HG03457 (cell line): Measurements from ENCODE around the gene BNIP3.
A peak's percentile ranks its signal among the peaks of the same experiment; 100 is the strongest.

Experiments
- ATAC-seq: cut with Tn5 transposase; IDR thresholded peaks from one replicate; pipeline ENCODE4 v1.9.1; 2021; ENCODE audit warnings: moderate number of reproducible peaks; ENCODE audit not compliant: unreplicated experiment

BNIP3 gene, protein sequence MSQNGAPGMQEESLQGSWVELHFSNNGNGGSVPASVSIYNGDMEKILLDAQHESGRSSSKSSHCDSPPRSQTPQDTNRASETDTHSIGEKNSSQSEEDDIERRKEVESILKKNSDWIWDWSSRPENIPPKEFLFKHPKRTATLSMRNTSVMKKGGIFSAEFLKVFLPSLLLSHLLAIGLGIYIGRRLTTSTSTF

DNA sequence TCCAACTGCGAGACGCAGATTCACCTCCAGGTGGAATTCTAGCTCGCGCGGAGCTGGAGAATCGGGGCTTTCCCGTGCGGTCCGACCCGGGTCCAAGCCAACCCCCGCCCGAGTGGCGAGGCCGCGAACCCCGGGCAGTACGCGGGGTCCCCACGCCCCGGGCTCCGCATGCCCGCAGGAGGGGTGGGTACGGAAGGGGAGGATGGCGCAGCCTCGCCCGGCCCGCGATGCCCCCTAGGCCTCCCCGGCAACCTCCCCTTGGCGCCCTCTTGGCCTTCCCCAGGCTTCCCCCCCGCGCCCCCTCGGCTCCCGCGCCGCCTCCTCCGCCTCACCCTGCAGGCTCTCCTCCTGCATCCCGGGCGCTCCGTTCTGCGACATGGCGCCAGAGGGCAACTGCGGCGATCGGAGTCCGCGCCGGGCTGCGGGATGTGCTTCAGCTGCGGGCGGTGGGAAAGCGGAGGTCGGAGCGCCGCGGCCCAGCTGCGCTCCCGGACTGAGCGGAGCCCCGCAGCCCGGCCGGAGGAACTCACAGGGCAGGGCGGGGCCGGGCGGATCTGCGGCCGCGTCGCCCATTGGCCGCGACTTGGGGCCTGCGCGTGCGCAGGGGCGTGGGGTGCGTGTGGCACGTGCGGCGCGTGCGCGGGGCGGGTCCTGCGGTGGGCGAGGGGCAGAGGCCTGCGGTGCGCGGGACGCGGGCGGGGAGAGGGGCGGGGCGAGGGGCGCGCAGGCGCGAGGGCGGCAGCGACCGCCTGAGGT, at the start of gene BNIP3:
BNIP3 (minus strand) TSS at position 495 of the 756 bp plus-strand sequence; CDS start at position 378, 117 bp downstream.
- ATAC-seq: peak; percentile 86

DNA sequence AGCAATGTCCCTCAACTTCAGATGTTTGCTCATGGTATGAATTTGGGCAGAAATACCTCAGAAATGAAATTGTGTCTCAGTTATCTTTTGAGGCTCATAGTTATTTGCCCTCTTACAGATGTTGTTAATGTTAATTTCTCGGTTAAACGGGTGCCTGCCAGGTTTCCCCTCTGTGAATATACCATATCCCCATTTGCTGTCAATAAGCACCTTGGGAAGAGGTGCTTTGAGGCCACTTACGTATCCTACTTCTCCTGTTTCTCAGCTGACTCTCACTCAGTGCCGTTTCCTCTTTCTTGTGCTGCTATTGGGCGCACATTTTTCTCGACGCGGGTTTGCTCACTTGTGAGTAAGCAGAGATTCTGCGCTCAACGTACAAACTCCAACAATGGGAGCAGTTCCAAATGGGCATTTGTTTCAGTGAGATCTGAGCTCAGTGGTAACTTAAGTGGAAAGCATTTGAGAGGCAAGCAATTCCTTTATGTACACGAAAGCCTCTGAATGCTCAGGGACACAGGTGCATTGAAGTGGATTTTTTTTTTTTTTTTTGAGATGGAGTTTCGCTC, 49.3 kb upstream of the BNIP3 start:
- no peak for ATAC-seq

DNA sequence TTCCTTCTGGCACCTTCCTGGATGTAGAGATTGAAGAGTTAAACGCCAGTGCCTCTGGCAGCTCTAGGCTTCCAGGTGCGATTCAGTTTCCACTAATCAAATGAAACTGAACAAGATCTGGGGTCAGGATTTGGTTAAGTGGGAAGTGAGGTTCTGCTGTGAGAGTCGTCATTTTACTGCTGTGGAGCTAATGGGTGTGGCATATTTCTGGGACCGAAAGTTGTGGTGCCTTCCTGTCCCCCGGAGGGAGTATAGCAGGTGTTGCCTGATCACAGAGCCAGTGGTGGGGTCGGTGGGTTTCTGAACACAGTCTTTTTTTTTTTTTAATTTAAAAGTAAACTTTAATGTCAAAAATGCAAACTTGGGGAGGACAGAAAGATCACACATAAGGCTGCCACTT, 47.0 kb upstream of the BNIP3 start:
- no peak for ATAC-seq

DNA sequence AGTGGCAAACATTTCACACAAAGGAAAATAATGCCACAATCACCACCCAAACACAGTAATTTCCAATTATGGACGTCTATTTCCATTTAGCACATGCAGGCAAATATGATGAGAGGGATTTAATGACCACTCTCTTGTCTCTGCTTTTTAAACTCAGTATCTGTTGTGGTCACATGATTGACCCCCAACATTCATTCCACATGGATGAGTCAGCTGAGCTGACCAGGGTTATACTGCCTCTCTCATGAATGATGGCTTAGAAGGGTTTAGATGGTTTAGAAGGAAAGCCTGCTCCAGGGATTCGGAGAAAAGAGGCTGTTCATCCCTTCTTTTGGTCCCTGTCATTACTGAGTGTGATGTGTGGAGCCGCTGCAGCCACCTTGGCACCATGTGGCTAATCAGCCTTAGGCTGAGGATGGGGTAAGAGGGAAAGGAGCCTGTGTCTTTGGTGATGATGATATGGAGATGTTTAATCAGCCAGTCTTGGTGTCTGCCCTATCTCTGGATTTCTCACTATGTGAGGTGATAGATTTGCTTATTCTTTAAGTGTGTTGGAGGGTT, 45.8 kb upstream of the BNIP3 start:
- ATAC-seq: no peak

DNA sequence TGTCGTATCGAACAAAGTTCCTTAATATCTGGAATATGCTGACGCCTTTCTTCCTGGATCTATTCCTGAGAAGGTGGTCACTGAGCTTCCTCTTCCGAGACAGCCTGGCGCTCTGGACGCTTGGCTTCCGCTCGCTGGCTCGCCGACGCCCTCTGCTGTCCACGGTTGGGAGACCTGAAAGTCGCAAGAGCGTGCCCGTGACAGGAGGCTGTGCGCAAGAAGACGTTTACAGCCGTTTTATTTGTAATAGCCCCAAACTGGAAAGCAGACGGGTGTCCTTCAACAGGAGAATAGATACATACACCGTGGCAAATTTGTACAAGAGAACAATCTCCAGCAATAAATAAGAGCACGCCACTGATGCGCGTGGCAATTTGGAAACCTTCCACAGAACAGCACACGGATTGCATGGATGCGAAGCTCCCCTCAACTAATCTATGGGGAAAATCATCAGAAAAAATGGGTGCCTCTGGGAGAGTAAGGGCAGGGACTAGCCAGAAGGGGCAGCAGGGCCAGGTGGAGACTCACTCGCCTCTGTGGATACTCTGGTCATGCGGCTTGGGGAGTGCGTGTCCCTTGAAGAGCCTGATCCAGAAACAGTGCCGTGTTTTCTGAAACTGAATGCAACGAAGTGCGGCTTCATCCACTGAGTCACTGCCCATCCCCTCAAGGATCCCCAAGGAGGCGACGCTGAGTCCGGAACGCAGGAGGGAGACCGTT, 41.5 kb upstream of the BNIP3 start:
- ATAC-seq: no peak

DNA sequence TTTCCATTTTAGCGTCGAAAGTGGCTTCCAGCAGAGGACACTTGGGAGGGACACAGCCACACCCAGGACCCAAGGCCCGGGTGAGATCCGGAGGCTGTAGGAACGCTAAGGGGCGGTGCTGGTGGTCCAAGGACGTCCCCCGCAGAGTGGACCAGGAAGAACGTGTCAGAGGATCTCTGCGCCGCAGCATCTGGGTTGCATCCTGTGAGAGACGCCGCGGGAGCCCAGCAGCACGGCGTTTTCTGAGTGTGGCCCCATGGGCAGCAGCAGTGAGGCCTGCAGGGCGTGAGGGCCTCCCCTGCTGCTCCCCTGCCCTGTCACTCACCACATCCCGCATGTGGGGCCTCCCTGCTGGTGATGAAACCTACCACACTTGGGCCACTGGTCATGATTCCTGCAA, 40.5 kb upstream of the BNIP3 start:
- no peak for ATAC-seq

DNA sequence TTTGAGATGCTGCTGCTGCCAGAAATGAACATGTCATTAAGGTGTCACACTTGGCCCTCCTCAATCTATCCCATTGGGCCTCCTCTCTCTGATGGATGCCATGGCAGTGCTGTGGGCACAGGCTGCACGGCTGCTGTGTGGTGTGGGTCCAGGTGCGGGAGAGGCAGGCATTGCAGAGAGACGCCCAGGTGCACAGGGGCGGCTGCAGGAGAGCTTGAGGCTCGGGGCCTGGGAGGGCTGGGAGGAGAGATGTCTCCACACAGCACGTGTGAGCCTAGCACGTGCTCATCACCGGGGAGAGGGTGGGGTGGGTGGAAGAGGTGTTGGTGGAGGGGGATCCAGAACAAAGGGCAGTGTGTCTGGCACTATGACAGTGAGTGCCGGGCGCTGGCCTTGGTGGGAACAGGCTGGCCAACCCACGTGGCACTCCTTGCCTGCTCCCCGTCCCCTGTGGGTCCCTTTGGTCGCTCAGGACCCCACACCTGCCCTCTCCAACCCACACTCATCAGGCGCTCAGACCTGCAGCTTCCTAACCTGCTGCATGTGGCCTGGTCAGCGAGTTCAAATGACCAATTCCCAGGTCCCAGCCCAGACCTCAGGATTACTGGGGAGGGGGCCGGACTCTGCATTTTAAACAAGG, 39.9 kb upstream of the BNIP3 start:
- no peak for ATAC-seq

DNA sequence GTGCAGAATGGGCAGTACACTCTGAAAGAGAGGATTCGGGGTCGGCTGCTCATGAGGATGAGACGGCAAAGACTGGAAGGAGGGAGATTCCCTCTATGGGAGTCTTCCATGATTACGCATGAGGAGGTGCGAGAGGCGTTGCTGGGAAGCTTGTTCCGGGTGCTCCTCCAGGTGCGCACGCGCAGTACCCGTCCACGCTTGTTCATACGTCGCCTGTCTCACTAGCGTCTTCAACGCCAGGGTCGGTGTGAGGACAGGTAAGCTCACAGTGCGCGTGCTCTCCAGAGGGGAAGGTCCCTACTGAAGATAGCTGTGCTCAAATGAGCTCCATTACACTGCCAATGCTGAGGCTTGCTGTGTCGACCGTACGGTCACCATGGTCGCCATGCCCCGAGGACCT, 39.3 kb upstream of the BNIP3 start:
- ATAC-seq: no peak

DNA sequence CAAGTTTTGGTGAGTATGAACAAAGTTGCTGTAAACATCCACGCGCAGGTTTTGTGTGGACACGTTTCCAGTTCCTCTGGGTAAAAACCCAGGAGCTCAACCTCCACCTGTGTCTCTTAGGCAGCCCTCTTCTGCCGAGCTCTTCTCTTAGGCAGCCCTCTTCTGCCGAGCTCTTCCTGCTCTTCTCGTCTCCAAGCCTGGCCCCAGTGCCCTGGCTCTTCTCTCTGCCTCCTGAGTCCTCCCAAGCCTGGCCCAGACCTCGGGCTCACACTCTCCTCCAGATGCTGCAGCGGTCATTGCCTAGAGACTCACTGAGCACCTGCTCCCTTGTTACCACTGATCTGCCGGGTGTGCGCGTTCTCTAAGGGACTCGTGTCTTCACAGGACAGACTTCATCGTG, 38.7 kb upstream of the BNIP3 start:
- no peak for ATAC-seq

DNA sequence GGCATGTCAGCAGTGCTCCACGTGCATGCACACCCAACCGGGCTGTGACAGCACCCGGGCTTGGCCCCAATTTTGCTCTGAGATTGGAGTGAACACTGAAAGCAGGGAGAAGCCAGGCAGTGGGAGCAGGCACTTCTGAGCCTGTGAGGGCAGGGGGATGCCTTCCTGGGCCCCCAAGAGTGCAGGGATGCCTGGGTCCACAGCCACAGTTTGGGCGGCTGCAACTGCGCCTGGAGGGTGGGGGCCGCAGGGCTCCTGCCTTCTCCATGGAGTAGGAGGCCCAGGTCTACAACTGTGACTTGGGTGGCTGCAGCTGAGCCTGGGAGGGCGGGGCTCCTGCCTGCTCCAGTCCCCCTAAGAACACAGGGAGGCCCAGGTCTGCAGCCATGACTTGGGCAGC, 37.6 kb upstream of the BNIP3 start:
- ATAC-seq: no peak

DNA sequence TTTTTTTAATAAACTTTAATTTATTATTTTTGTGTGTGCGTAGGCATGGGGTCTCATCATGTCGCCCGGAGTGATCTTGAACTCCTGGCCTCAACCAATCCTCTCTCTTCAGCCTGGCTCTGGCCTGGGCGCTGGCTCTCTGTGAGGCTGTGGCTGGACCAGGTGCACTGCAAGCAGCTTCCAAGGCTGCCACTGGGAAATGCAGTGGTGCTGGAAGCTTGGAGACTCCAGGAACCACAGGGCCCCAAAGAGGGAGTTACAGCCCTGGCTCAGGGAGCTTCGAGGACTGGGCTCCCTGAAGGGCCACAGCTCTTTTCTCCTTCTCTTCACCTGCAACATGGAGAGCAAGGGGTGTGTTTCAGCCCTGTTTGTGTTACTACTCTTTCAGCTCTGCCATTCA, 36.7 kb upstream of the BNIP3 start:
- no peak for ATAC-seq

DNA sequence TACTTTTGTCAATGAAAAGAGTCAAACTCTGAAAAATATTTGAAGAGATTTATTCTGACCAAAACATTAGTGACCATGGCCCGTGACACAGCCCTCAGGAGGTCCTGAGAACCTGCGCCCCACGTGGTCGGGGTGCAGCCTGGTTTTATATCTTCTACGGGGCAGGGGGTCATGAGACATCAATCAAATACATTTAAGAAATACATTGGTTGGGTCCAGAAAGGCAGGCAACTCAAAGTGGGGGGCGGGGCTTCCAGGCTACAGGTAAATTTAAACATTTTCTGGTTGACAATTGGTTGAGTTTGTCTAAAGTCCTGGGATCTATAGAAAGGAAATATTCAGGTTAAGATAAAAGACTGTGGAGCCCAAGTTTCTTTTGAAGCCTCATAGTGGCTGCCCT, 34.8 kb upstream of the BNIP3 start:
- ATAC-seq: no peak

DNA sequence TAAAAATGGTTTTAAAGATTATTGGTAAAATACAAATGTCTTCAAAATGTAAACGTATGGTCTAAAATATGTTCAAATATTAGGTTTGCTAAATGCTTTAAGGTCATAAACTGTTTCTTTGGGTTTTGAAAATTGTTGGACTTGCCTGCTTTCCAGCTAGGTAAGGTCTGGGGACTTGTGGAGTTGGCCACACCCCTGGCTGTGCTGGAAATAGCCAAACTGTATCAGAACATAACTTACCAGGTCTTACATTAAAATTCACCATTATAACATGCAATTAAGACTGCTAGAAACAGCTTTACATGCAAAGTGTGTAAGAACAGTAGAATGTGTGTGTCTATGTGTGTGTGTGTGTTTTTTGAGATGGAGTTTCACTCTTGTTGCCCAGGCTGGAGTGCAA, 29.7 kb upstream of the BNIP3 start:
- no peak for ATAC-seq

DNA sequence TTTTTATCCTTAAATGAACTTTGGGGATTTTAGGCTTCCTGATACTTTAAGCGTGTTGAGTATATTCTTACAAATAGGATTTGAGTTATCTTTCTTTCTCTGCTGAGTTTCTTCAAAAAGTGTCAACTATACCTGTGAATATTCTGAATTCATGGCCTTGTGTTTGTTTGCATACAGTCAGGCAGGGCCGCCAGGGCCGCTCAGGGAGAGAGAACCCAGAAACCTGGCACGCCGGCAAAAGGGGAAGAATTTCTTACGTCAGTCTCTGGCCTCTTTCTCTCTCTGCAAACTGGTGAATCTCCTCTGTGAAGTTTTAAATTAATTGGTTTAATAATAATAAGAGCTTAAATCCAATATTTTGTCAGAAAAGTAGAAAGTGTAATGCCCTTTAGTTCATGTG, 29.3 kb upstream of the BNIP3 start:
- no peak for ATAC-seq

DNA sequence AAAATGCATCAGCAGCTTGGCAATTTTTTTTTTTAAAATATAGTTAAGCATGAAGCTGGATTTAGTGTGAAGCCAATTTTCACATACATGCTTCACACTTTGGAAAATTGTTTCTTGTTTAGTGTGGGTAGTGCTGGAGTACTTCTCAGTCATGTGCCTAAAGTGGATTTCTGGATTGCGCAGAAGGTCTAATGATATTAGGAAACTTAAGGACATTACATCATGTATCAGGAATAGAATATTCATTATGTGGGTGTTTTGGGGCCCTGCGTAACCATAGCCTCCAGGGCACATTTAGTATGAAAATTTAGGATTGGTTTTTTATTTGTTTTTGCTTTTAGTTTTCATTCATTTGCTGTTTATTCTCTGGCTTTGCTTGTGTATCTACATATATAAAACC, 28.8 kb upstream of the BNIP3 start:
- ATAC-seq: no peak

DNA sequence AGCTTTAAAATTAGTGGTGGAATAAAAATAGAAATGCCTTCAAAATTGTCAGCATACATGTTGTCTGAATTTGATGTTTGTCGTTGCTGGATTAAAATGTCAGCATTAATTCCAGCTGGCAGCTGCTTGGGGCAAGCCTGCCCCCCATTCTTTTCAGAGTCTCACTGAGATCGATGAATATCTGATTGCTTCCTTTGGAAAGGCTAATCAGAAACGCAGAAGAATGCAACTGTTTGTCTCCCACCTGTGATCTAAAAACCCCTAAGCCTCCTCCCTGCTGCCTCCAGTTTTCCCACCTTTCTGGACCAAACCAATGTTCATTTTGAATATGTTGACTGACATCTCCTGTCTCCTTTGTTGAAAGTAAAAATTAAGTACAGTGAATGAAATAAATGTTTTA, 27.9 kb upstream of the BNIP3 start:
- no peak for ATAC-seq

DNA sequence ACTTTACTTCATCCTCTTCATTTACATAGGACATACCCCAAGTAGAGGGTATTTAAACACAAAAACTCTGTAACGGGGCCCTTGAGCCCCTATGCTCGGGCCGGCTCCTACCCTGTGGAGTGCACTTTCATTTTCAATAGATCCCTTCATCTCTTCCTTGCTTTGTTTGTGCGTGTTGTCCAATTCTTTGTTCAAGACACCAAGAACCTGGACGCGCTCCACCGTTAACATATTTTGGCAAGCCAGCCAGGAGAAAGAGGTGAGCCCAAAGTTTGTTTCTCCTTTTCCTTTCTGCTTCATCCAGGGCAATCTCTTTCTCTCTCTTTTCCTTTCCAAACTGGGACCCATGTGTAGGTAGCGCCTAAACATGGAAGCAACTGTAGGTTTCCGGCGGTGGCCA, 26.0 kb upstream of the BNIP3 start:
- no peak for ATAC-seq

DNA sequence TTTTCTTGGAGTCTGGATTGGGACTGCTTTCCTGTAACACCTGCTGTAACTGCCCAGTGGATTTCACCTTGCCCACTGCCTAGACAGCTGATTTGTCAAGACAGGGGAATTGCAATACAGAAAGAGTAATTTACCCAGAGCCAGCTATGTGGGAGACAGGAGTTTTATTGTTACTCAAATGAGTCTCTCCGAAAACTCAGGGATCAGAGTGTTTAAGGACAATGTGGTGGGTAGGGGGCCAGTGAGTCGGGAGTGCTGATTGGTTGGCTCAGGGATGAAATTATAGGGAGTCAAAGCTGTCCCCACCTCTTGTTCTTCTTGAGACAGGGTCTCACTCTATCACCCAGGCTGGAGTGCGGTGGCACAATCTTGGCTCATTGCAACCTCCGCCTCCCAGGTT, 25.2 kb upstream of the BNIP3 start:
- ATAC-seq: no peak

DNA sequence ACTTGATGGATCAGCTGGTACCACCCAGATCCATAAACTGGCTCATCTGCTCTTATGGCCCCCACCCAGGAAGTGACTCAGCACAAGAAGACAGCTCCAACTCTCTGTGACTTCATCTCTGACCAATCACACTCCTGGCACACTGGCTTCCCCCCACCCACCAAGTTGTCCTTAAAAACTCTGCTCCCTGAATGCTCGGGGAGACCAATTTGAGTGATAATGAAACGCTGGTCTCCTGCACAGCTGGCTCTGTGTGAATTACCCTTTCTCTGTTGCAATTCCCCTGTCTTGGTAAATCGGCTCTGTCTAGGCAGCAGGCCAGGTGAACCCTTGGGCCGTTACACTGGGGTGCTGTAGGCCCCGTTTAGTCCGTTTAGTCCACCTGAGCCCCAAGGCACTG, 23.4 kb upstream of the BNIP3 start:
- ATAC-seq: no peak

DNA sequence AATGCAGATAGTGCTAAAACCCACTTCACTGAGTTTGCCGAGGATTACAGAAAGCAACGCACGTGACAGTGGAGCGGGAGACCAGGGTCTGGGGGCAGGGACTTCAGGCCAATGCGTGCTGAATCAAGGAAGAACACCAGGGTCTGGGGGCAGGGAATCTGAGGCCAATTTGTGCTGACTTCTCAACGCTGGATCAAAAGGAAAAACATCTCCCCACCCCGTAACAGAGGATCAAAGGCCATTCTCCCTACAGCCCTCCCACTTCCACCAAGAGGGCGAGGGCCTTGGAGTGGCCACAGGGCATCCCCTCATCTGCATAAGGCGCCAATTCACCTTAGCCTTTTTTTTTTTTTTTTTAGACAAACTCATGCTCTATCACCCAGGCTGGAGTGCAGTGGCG, 22.3 kb upstream of the BNIP3 start:
- ATAC-seq: no peak

DNA sequence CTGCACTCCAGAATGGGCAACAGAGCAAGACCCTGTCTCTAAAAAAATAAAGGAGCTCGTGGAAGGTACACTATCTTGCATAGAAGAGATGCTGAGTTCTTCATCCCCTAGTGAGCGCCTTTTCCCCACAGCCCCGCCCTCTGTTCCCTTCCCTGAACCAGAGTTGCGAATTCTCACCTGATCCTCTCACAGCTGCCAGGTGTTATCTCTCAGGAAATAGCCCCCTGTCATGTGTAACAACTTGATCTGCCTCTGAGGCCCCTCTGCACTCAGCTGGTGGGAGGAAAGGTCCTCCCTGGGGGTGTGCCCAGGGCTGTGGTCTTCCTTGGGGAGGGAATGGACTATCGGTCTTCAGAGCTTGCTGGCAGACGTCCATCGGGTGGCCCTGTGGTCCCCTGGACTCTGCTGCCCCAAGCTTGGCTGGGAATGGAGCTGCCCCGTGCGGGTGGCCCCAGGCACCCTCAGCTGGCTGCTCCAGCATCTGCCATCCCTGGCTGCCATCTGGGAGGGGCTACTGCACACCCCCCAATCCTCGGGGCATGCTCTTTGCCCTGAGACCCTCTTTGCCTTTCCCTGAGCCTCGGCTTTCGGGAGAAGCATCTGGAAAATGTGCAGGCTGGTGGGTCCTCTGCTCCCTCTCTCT, 21.7 kb upstream of the BNIP3 start:
- ATAC-seq: no peak
